ENCODE results near the gene PPP4R1.

GRCh38 chr18:9647496-9648323 is 33.4 kb upstream of the PPP4R1 start:
- TF ChIP-seq CTCF (IDR thresholded peaks at IDR 0.05; ENCODE audit: insufficient read depth, low read depth, low read length) (no peak), EZH2 (IDR thresholded peaks at IDR 0.05; ENCODE audit: insufficient read depth, low read length) (no peak)

Measured in astrocyte (in vitro differentiated cells and primary cell).